B cell (primary cell): ENCODE results near the gene CREBBP. TPM values are rescaled to one million over a fixed set of nuclear protein-coding genes. Genes with fewer than 3 reads are reported as not detected.

Experiments
- ATAC-seq: fragments of 200-7000 bp; cut with Tn5 transposase; one replicate; pipeline ENCODE4 v1.10.0; 2021; ENCODE audit warnings: low read depth, mild to moderate bottlenecking, moderate number of reproducible peaks, moderate library complexity
- CTCF ChIA-PET: fragments of 350-600 bp; sonication (Branson Sonifier 250); formaldehyde crosslinking; loops from one replicate; lab custom pipeline; 2021; ENCODE audit warnings: antibody characterized with exemption, inconsistent platforms; lab: Charles Lee
- POLR2A ChIA-PET: fragments of 350-600 bp; sonication (Branson Sonifier 250); formaldehyde crosslinking; loops from one replicate; lab custom pipeline; 2021; ENCODE audit warnings: antibody characterized with exemption; lab: Charles Lee
- DNase-seq: peaks from one replicate; pipeline ENCODE4 v3.0.0; 2013
- H2AFZ ChIP-seq: 2 replicates; pipeline ENCODE4 v1.6.1; 2012; ENCODE audit warnings: mild to moderate bottlenecking, low read depth, low read length; ENCODE audit not compliant: insufficient read depth, poor library complexity, severe bottlenecking
- H3K27ac ChIP-seq, 2 donors: 1 replicate in 1 of 2; 2 replicates in 1 of 2; pipeline ENCODE4 v1.5.1; 2012 to 2013; ENCODE audit warnings: low read length in 2 of 2, mild to moderate bottlenecking in 2 of 2, moderate library complexity in 1 of 2
- H3K27me3 ChIP-seq, 4 experiments: fragments of 200-600 bp in 1 of 4; sonication (generic) in 1 of 4; replicated peaks in 1 of 4; 1 replicate in 2 of 4; 2 replicates in 2 of 4; pipeline versions ENCODE4 v1.6.1 to v1.7.0; 2013 to 2016; ENCODE audit warnings: low read length in 3 of 4, mild to moderate bottlenecking in 2 of 4, mixed read lengths in 1 of 4, moderate library complexity in 1 of 4; ENCODE audit not compliant: insufficient read depth in 4 of 4, control insufficient read depth in 3 of 4; ENCODE audit errors: control extremely low read depth in 1 of 4
- H3K36me3 ChIP-seq, 2 experiments: replicated peaks in 1 of 2; 1 replicate in 1 of 2; 2 replicates in 1 of 2; pipeline versions ENCODE4 v1.6.1 to v1.7.1; 2013; ENCODE audit warnings: low read length in 1 of 2; ENCODE audit not compliant: insufficient read depth in 2 of 2, control insufficient read depth in 1 of 2; ENCODE audit errors: control extremely low read depth in 1 of 2, extremely low read depth in 1 of 2
- H3K4me1 ChIP-seq, 2 donors: fragments of 200-600 bp in 1 of 2; sonication (generic) in 1 of 2; 1 replicate in 1 of 2; 2 replicates in 1 of 2; pipeline versions ENCODE4 v1.5.1 to v1.6.1; 2013 to 2017; ENCODE audit warnings: low read length in 2 of 2; ENCODE audit not compliant: control insufficient read depth in 2 of 2, insufficient read depth in 2 of 2
- H3K4me2 ChIP-seq: replicated peaks from 2 replicates; pipeline ENCODE3; 2012; ENCODE audit warnings: mild to moderate bottlenecking, low read depth, low read length; ENCODE audit not compliant: poor library complexity, severe bottlenecking
- H3K4me3 ChIP-seq, 5 experiments: fragments of 200-600 bp in 1 of 5; sonication (generic) in 1 of 5; 1 replicate in 3 of 5; 2 replicates in 2 of 5; pipeline versions ENCODE4 v1.5.1 to v1.7.0; 2011 to 2016; ENCODE audit warnings: low read length in 4 of 5, mild to moderate bottlenecking in 4 of 5, low read depth in 2 of 5, control low read depth in 1 of 5, moderate library complexity in 1 of 5; ENCODE audit not compliant: insufficient read depth in 1 of 5; ENCODE audit errors: control extremely low read depth in 1 of 5, extremely low read depth in 1 of 5
- H3K79me2 ChIP-seq: fragments of 200-600 bp; sonication (generic); one replicate; pipeline ENCODE4 v1.6.0; 2016; ENCODE audit warnings: low read length; ENCODE audit not compliant: control insufficient read depth, insufficient read depth
- H3K9ac ChIP-seq: fragments of 200-600 bp; sonication (generic); 2 replicates; pipeline ENCODE4 v1.6.1; 2017; ENCODE audit warnings: mild to moderate bottlenecking, low read length, moderate library complexity
- H3K9me3 ChIP-seq, 3 donors: one replicate each; pipeline versions ENCODE4 v1.6.1 to v1.7.1; 2013; ENCODE audit warnings: low read length in 2 of 3; ENCODE audit not compliant: control insufficient read depth in 2 of 3, insufficient read depth in 1 of 3; ENCODE audit errors: control extremely low read depth in 1 of 3
- H4K20me1 ChIP-seq: 2 replicates; pipeline ENCODE4 v1.6.0; 2012; ENCODE audit warnings: mild to moderate bottlenecking, low read length; ENCODE audit not compliant: insufficient read depth, control insufficient read depth, poor library complexity, severe bottlenecking
- H3K27ac Mint-ChIP-seq: one replicate; pipeline ENCODE4 v1.8.0; 2021; ENCODE audit warnings: mixed read lengths
- H3K27me3 Mint-ChIP-seq: one replicate; pipeline ENCODE4 v1.8.0; 2021; ENCODE audit warnings: mixed read lengths
- H3K4me1 Mint-ChIP-seq: one replicate; pipeline ENCODE4 v1.8.0; 2021; ENCODE audit warnings: mixed read lengths
- H3K4me3 Mint-ChIP-seq: one replicate; pipeline ENCODE4 v1.8.0; 2021; ENCODE audit warnings: mixed read lengths
- H3K9me3 Mint-ChIP-seq: one replicate; pipeline ENCODE4 v1.8.0; 2022; ENCODE audit warnings: mixed read lengths; ENCODE audit not compliant: insufficient read depth
- EZH2 ChIP-seq: IDR thresholded peaks from 2 replicates; pipeline ENCODE4 v1.6.1; 2012; ENCODE audit warnings: borderline replicate concordance, low read depth, mild to moderate bottlenecking, moderate library complexity, low read length; ENCODE audit not compliant: insufficient read depth, poor library complexity, severe bottlenecking
- WGBS: methylation state at CpG from one replicate; pipeline ENCODE4 v1.1.5; 2013; ENCODE audit warnings: missing lambda C conversion rate; ENCODE audit not compliant: insufficient coverage; 5-methylcytosine and 5-hydroxymethylcytosine counted together
- intact Hi-C: fragments of 100-400 bp; cut with micrococcal nuclease; formaldehyde crosslinking; loops from one replicate; pipeline ENCODE4 v1.10.0; 2022
- polyA plus RNA-seq: library from polyadenylated mRNA; depleted of rRNA; stranded (reverse); fragments of >200 nt; gene quantifications from 2 replicates; pipeline ENCODE4 v1.2.3, GENCODE V29; 2012
- total RNA-seq, 2 donors: library from RNA; stranded (reverse); fragments of 120-200 nt in 1 of 2; gene quantifications; 1 replicate in 1 of 2; 2 replicates in 1 of 2; pipeline versions ENCODE4 v1.2.3 to v1.2.4, GENCODE V29; 2013 to 2022
- TF ChIP-seq, protein P1 (sequence below): fragments of 200-600 bp; IDR thresholded peaks from one replicate; pipeline ENCODE4 v1.8.0; 2022; ENCODE audit warnings: antibody characterized with exemption, mild to moderate bottlenecking

Gene CREBBP
- total and polyA plus RNA-seq, 2 donors (not counting 1 experiment from before 2014, with no cell fraction given) = 27.6 to 206 TPM

DNA sequence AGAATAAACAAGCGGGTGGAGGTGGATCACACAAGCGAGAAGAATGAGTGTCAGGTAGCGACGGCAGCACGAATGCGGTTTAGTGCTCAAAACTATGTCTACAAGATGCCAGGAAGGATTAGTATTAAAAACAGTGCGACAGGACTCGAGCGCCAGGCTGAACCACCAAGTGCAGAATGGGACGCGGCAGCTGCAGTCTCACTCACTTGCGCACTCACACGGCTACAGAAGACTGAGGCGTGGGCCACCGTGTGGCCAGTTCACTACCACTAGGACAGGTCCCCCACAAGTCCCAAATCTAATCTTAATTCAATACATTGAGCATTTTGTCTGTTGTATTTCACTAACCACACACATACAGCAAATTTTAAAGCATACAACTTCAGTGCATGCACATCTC lies 127.5 kb downstream of the CREBBP start:
- no peak overlapping the region for H3K9ac ChIP-seq
- no peak overlapping the region for H3K4me3 ChIP-seq
- ATAC-seq = no peak
- Mint-ChIP-seq H3K27ac (no peak overlapping the region), H3K9me3 (no peaks in the 10 kb centered on the region), H3K27me3 (no peaks in the 10 kb centered on the region), H3K4me3 (no peak overlapping the region), H3K4me1 (no peaks in the 10 kb centered on the region)
- no peak overlapping the region for H2AFZ ChIP-seq
- no peak overlapping the region for H3K4me2 ChIP-seq
- no peaks in the 10 kb centered on the region for H3K27me3 ChIP-seq
- 98% methylated on average over 15 of the region's 15 CpGs for WGBS
- H3K9me3 ChIP-seq = no peaks in the 10 kb centered on the region
- peaks cover 4 to 83% of the 10 kb centered on the region in 2 experiments for H3K36me3 ChIP-seq
- intact Hi-C loops = no loop called here
- H4K20me1 ChIP-seq = peaks cover 57% of the 10 kb centered on the region
- no peaks in the 10 kb centered on the region for H3K4me1 ChIP-seq
- no peak for DNase-seq
- no peak for TF ChIP-seq EZH2
- TF ChIP-seq, protein P1, sequence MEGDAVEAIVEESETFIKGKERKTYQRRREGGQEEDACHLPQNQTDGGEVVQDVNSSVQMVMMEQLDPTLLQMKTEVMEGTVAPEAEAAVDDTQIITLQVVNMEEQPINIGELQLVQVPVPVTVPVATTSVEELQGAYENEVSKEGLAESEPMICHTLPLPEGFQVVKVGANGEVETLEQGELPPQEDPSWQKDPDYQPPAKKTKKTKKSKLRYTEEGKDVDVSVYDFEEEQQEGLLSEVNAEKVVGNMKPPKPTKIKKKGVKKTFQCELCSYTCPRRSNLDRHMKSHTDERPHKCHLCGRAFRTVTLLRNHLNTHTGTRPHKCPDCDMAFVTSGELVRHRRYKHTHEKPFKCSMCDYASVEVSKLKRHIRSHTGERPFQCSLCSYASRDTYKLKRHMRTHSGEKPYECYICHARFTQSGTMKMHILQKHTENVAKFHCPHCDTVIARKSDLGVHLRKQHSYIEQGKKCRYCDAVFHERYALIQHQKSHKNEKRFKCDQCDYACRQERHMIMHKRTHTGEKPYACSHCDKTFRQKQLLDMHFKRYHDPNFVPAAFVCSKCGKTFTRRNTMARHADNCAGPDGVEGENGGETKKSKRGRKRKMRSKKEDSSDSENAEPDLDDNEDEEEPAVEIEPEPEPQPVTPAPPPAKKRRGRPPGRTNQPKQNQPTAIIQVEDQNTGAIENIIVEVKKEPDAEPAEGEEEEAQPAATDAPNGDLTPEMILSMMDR = no peak
- ChIA-PET POLR2A (no interaction called here), CTCF (no interaction called here)
- H3K27ac ChIP-seq = no peak overlapping the region
- peaks cover 47% of the 10 kb centered on the region for H3K79me2 ChIP-seq

DNA sequence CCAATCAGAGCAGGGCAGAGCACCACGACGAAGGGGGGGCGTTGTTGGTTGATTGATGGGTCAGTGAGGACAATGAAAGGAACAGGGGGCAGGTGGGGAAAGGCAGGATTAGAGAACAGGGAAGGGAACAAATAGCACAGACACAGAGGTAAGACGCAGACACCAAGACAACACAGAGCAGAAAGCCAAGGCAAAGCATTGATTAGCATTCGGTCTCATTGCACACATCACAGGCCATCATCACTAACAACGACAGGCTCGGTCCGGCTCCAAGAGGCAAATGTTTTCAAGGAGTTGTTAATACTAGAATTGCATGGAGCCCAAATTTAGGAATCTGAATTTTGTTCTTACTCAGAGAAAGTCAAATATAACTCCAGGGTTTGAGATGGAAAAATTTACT lies 128.6 kb downstream of the CREBBP start:
- Histone ChIP-seq H3K27me3 (no peaks in the 10 kb centered on the region), H3K4me3 (no peak overlapping the region), H3K36me3 (peaks cover 4 to 79% of the 10 kb centered on the region in 2 experiments), H3K4me2 (no peak overlapping the region), H3K27ac (no peak overlapping the region), H3K4me1 (no peaks in the 10 kb centered on the region), H3K9ac (no peak overlapping the region), H2AFZ (no peak overlapping the region), H4K20me1 (peaks cover 56% of the 10 kb centered on the region), H3K79me2 (peaks cover 45% of the 10 kb centered on the region), H3K9me3 (no peaks in the 10 kb centered on the region)
- no peak overlapping the region for H3K27ac Mint-ChIP-seq
- no peak for TF ChIP-seq EZH2
- TF ChIP-seq, protein P1 = no peak
- 100% methylated on average over 2 of the region's 8 CpGs for WGBS
- ChIA-PET CTCF (no interaction called here), POLR2A (interaction anchor here (0.7 kb wide), 1 partner anchor 120 kb away, joined by 4 read pairs; no protein-coding TSS in a partner anchor)
- DNase-seq (no peak), ATAC-seq (no peak)
- no peaks in the 10 kb centered on the region for H3K4me1 Mint-ChIP-seq
- H3K9me3 Mint-ChIP-seq = no peaks in the 10 kb centered on the region
- no peaks in the 10 kb centered on the region for H3K27me3 Mint-ChIP-seq
- no peak overlapping the region for H3K4me3 Mint-ChIP-seq
- intact Hi-C loops = no loop called here
